ENCODE results near the gene C3orf52.

GRCh38 chr3:112104774-112105173, 18.6 kb downstream of the C3orf52 start:
- TF ChIP-seq, protein P1, sequence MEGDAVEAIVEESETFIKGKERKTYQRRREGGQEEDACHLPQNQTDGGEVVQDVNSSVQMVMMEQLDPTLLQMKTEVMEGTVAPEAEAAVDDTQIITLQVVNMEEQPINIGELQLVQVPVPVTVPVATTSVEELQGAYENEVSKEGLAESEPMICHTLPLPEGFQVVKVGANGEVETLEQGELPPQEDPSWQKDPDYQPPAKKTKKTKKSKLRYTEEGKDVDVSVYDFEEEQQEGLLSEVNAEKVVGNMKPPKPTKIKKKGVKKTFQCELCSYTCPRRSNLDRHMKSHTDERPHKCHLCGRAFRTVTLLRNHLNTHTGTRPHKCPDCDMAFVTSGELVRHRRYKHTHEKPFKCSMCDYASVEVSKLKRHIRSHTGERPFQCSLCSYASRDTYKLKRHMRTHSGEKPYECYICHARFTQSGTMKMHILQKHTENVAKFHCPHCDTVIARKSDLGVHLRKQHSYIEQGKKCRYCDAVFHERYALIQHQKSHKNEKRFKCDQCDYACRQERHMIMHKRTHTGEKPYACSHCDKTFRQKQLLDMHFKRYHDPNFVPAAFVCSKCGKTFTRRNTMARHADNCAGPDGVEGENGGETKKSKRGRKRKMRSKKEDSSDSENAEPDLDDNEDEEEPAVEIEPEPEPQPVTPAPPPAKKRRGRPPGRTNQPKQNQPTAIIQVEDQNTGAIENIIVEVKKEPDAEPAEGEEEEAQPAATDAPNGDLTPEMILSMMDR (conservative IDR thresholded peaks at IDR 0.05; ENCODE audit: low read length), result no peak
- no peak for TF ChIP-seq EZH2phosphoT487 (IDR thresholded peaks at IDR 0.05; ENCODE audit: borderline replicate concordance)
